H1 (cell line): ENCODE measurements around the gene FES. TPM values are rescaled to one million over a fixed set of nuclear protein-coding genes. Genes with fewer than 3 reads are reported as not detected.

Experiments
- CTCF ChIA-PET: fragments of 300-600 bp; sonication (Branson Sonifier 250); formaldehyde crosslinking; loops from one replicate; lab custom pipeline; 2021; ENCODE audit not compliant: partially characterized antibody; lab: Charles Lee
- POLR2A ChIA-PET: fragments of 300-600 bp; sonication (Branson Sonifier 250); formaldehyde crosslinking; loops from one replicate; lab custom pipeline; 2021; ENCODE audit warnings: inconsistent platforms; ENCODE audit not compliant: partially characterized antibody; lab: Charles Lee
- DNase-seq, 2 experiments: peaks; one replicate each; pipeline versions ENCODE4 v3.0.0 to v3.0.0-alpha.2; 2010 to 2022; ENCODE audit warnings: low spot score in 2 of 2, low read depth in 1 of 2, mixed read lengths in 1 of 2
- FAIRE-seq: peaks from 2 replicates; lab custom pipeline; 2011; peaks lifted over from hg19 to GRCh38; lab: Jason Lieb, UNC
- H2AFZ ChIP-seq: 2 replicates; pipeline ENCODE4 v1.8.1; 2012; ENCODE audit warnings: low read length, inconsistent platforms
- H2AK5ac ChIP-seq: 2 replicates; pipeline ENCODE4 v1.6.1; 2013; ENCODE audit warnings: low read depth, low read length
- H2BK120ac ChIP-seq: replicated peaks from 2 replicates; pipeline ENCODE3; 2013; ENCODE audit warnings: low read depth, low read length, inconsistent platforms
- H2BK12ac ChIP-seq: 2 replicates; pipeline ENCODE4 v1.6.1; 2013; ENCODE audit warnings: low read depth, low read length
- H2BK15ac ChIP-seq: 2 replicates; pipeline ENCODE4 v1.6.1; 2013; ENCODE audit warnings: low read length
- H2BK20ac ChIP-seq: 2 replicates; pipeline ENCODE4 v1.6.1; 2013; ENCODE audit warnings: low read length
- H2BK5ac ChIP-seq: 2 replicates; pipeline ENCODE4 v1.6.1; 2013; ENCODE audit warnings: low read depth, low read length
- H3K14ac ChIP-seq: 2 replicates; pipeline ENCODE4 v1.6.1; 2013; ENCODE audit warnings: inconsistent platforms; ENCODE audit not compliant: insufficient read length
- H3K18ac ChIP-seq: 2 replicates; pipeline ENCODE4 v1.6.1; 2013; ENCODE audit warnings: low read length; ENCODE audit errors: extremely low read depth
- H3K23ac ChIP-seq: 2 replicates; pipeline ENCODE4 v1.6.1; 2013; ENCODE audit warnings: inconsistent platforms; ENCODE audit not compliant: insufficient read length
- H3K23me2 ChIP-seq: 2 replicates; pipeline ENCODE4 v1.6.1; 2013; ENCODE audit warnings: low read depth, low read length
- H3K27ac ChIP-seq: 2 replicates; pipeline ENCODE4 v1.6.1; 2011; ENCODE audit warnings: low read depth, low read length, inconsistent platforms
- H3K27me3 ChIP-seq, 4 experiments: replicated peaks in 1 of 4; 1 replicate in 1 of 4; 2 replicates in 3 of 4; pipeline versions ENCODE4 v1.6.1 to v1.8.1; 2011 to 2013; ENCODE audit warnings: low read length in 3 of 4, mild to moderate bottlenecking in 3 of 4, inconsistent platforms in 2 of 4, mixed read lengths in 2 of 4, moderate library complexity in 1 of 4; ENCODE audit not compliant: control insufficient read depth in 3 of 4, insufficient read depth in 3 of 4; ENCODE audit errors: extremely low read depth in 1 of 4
- H3K36me3 ChIP-seq, 4 experiments: 2 replicates each; pipeline versions ENCODE4 v1.6.1 to v1.8.1; 2011 to 2013; ENCODE audit warnings: mild to moderate bottlenecking in 4 of 4, low read length in 3 of 4, moderate library complexity in 2 of 4, control low read depth in 1 of 4, inconsistent platforms in 1 of 4; ENCODE audit not compliant: insufficient read depth in 4 of 4, control insufficient read depth in 2 of 4
- H3K4ac ChIP-seq: replicated peaks from 2 replicates; pipeline ENCODE3; 2013; ENCODE audit warnings: low read length, low read depth, mixed read lengths, inconsistent platforms; ENCODE audit not compliant: insufficient read length
- H3K4me1 ChIP-seq, 4 experiments: replicated peaks in 1 of 4; 1 replicate in 1 of 4; 2 replicates in 3 of 4; pipeline versions ENCODE4 v1.6.1 to v1.8.1; 2011 to 2013; ENCODE audit warnings: low read length in 3 of 4, inconsistent platforms in 2 of 4, mixed read lengths in 1 of 4; ENCODE audit not compliant: insufficient read depth in 4 of 4, control insufficient read depth in 3 of 4
- H3K4me2 ChIP-seq, 2 experiments: 2 replicates each; pipeline versions ENCODE4 v1.6.1 to v1.8.1; 2011 to 2013; ENCODE audit warnings: low read depth in 2 of 2, low read length in 2 of 2, control low read depth in 1 of 2, inconsistent platforms in 1 of 2, mild to moderate bottlenecking in 1 of 2; ENCODE audit not compliant: insufficient read depth in 1 of 2
- H3K4me3 ChIP-seq, 4 experiments: fragments of 200-600, 300-600 bp in 1 of 4; sonication (generic), shearing (Covaris generic), sonication (Bioruptor Twin) in 1 of 4; 2 replicates each; pipeline versions ENCODE4 v1.5.1 to v1.8.1; 2011 to 2016; ENCODE audit warnings: low read length in 4 of 4, low read depth in 3 of 4, control low read depth in 2 of 4, inconsistent platforms in 2 of 4, mild to moderate bottlenecking in 2 of 4, mixed read lengths in 1 of 4, moderate library complexity in 1 of 4; ENCODE audit not compliant: insufficient read depth in 2 of 4; ENCODE audit errors: extremely low read depth in 1 of 4
- H3K56ac ChIP-seq: replicated peaks from 2 replicates; pipeline ENCODE3; 2013; ENCODE audit warnings: low read depth, mild to moderate bottlenecking, mixed read lengths, low read length, inconsistent platforms; ENCODE audit not compliant: insufficient read length
- H3K79me1 ChIP-seq: 2 replicates; pipeline ENCODE4 v1.6.1; 2013; ENCODE audit warnings: low read depth, low read length, control low read depth
- H3K79me2 ChIP-seq, 2 experiments: 2 replicates each; pipeline versions ENCODE4 v1.6.1 to v1.8.1; 2012 to 2013; ENCODE audit warnings: low read length in 2 of 2, mild to moderate bottlenecking in 2 of 2, inconsistent platforms in 1 of 2; ENCODE audit not compliant: insufficient read depth in 2 of 2, control insufficient read depth in 1 of 2
- H3K9ac ChIP-seq, 4 experiments: replicated peaks in 1 of 4; 1 replicate in 1 of 4; 2 replicates in 3 of 4; pipeline versions ENCODE4 v1.6.1 to v1.8.1; 2011 to 2013; ENCODE audit warnings: low read depth in 3 of 4, low read length in 3 of 4, control low read depth in 2 of 4, mild to moderate bottlenecking in 2 of 4, moderate library complexity in 2 of 4, inconsistent platforms in 1 of 4; ENCODE audit errors: extremely low read depth in 1 of 4
- H3K9me3 ChIP-seq, 2 experiments: 2 replicates each; pipeline versions ENCODE4 v1.6.1 to v1.8.1; 2012 to 2013; ENCODE audit warnings: mild to moderate bottlenecking in 2 of 2, moderate library complexity in 2 of 2, control low read depth in 1 of 2, inconsistent platforms in 1 of 2, low read depth in 1 of 2, low read length in 1 of 2, mixed read lengths in 1 of 2; ENCODE audit not compliant: insufficient read depth in 2 of 2
- H4K20me1 ChIP-seq, 2 experiments: replicated peaks in 1 of 2; 2 replicates each; pipeline versions ENCODE3 to v1.8.1; 2011 to 2013; ENCODE audit warnings: inconsistent platforms in 2 of 2, low read length in 2 of 2, mild to moderate bottlenecking in 1 of 2; ENCODE audit not compliant: insufficient read depth in 2 of 2, control insufficient read depth in 1 of 2
- H4K5ac ChIP-seq: 2 replicates; pipeline ENCODE4 v1.6.1; 2013; ENCODE audit warnings: low read length, low read depth, mixed read lengths, inconsistent platforms; ENCODE audit not compliant: insufficient read length
- H4K8ac ChIP-seq: 2 replicates; pipeline ENCODE4 v1.8.0; 2013; ENCODE audit warnings: mild to moderate bottlenecking, moderate library complexity, low read length, inconsistent platforms; ENCODE audit not compliant: insufficient read depth; ENCODE audit errors: extremely low read depth
- H4K91ac ChIP-seq: replicated peaks from 2 replicates; pipeline ENCODE3; 2013; ENCODE audit warnings: low read length, mixed read lengths, inconsistent platforms; ENCODE audit not compliant: insufficient read length
- SAP30 ChIP-seq: fragments of 300-600 bp; sonication (generic); IDR thresholded peaks from 2 replicates; pipeline ENCODE4 v1.7.1; 2012; ENCODE audit warnings: low read length, moderate library complexity, mild to moderate bottlenecking, inconsistent platforms; ENCODE audit not compliant: insufficient read depth, insufficient replicate concordance
- WGBS, 2 experiments: shearing (Covaris generic) in 1 of 2; methylation state at CpG; one replicate each; pipeline versions ENCODE4 v1.1.6 to v1.1.7; 2013 to 2015; ENCODE audit warnings: low lambda C conversion rate in 2 of 2, mixed read lengths in 2 of 2, inconsistent platforms in 1 of 2, low coverage in 1 of 2, missing lambda C conversion rate in 1 of 2; ENCODE audit not compliant: insufficient replicate concordance in 2 of 2, insufficient coverage in 1 of 2, insufficient read length in 1 of 2; ENCODE audit errors: extremely low coverage in 1 of 2, missing lambda C conversion rate in 1 of 2; 5-methylcytosine and 5-hydroxymethylcytosine counted together
- polyA plus RNA-seq, 7 experiments: library from polyadenylated mRNA; depleted of rRNA in 3 of 7; stranded (reverse) in 5 of 7; unstranded in 2 of 7; fragments of >200 nt in 5 of 7; fragments of 200-250 nt in 2 of 7; gene quantifications; 1 replicate in 5 of 7; 2 replicates in 1 of 7; 4 replicates in 1 of 7; pipeline versions ENCODE4 v1.2.1 to v1.2.3, GENCODE V29; 2011 to 2013; ENCODE audit warnings: missing spikeins in 2 of 7, mixed read lengths in 2 of 7
- total RNA-seq: library from RNA; stranded (reverse); fragmentation: NEBNext Ultra II Directional; extraction: Animal tissue kit (Norgen Biotek cat#: 25700); gene quantifications from 2 replicates; pipeline ENCODE4 v1.2.1, GENCODE V29; 2021

The FES gene
- total and polyA plus RNA-seq, 2 of the 8 experiments (the other 6 are each of a cell fraction or from before 2014, with no cell fraction given) = 8.5 to 8.6 TPM

- POLR2A ChIA-PET = interaction anchor here (1.1 to 1.2 kb wide), 2 partner anchors 14 to 225 kb away, joined by 3 read pairs; no protein-coding TSS in a partner anchor
- Histone ChIP-seq H4K8ac (peak overlapping the region; percentile 2; the same call in 1 of the 2 replicates), H3K9ac (no peak overlapping the region), H3K4me2 (no peak overlapping the region), H2BK15ac (no peak overlapping the region), H2AK5ac (no peak overlapping the region), H3K23me2 (no peaks in the 10 kb centered on the region), H3K27ac (no peak overlapping the region), H4K20me1 (peaks cover 0 to 3% of the 10 kb centered on the region in 2 experiments), H3K56ac (no peak overlapping the region), H2BK12ac (no peak overlapping the region), H3K23ac (no peak overlapping the region), H3K4me1 (peaks cover 0 to 7% (median 4%) of the 10 kb centered on the region in 4 experiments; a peak in 4 of 7 replicates), H3K36me3 (peaks cover 0 to 2% (median 0%) of the 10 kb centered on the region in 4 experiments; a peak in 2 of 8 replicates), H3K18ac (no peak overlapping the region), H3K4ac (no peak overlapping the region), H2BK5ac (no peak overlapping the region), H2AFZ (no peak overlapping the region), H3K9me3 (no peaks in the 10 kb centered on the region), H4K5ac (no peak overlapping the region), H2BK20ac (no peak overlapping the region), H3K79me2 (no peaks in the 10 kb centered on the region), H3K14ac (no peak overlapping the region), H3K4me3 (no peak overlapping the region), H3K79me1 (no peaks in the 10 kb centered on the region), H4K91ac (no peak overlapping the region), H3K27me3 (no peaks in the 10 kb centered on the region), H2BK120ac (no peak overlapping the region)
- TF ChIP-seq SAP30 = no peak
- 83% methylated on average over 25 of the region's 31 CpGs; no CpG with 5 or more reads in 1 of the 2 experiments for WGBS, 2 experiments
- CTCF ChIA-PET = interaction anchor here (0.5 to 2.6 kb wide), 12 partner anchors 7 to 607 kb away, joined by 3 to 13 read pairs (median 4); partner anchors contain the start of genes HDDC3 and UNC45A
- DNase-seq = no peak
- FAIRE-seq = no peak
These were observed 5.6 kb downstream of the FES start for GRCh38 chr15:90889736-90890456.
